ENCODE measurements around the gene SMOC2.
"Not testable (repeated sequence)": the region's sequence is repeated elsewhere in the genome, so short reads cannot be mapped to it uniquely, and the experiment has no call there.

SMOC2 gene

GRCh38 chr6:168609026-168609685 is 168.2 kb downstream of the SMOC2 start:
- DNase-seq: no peak

DNA sequence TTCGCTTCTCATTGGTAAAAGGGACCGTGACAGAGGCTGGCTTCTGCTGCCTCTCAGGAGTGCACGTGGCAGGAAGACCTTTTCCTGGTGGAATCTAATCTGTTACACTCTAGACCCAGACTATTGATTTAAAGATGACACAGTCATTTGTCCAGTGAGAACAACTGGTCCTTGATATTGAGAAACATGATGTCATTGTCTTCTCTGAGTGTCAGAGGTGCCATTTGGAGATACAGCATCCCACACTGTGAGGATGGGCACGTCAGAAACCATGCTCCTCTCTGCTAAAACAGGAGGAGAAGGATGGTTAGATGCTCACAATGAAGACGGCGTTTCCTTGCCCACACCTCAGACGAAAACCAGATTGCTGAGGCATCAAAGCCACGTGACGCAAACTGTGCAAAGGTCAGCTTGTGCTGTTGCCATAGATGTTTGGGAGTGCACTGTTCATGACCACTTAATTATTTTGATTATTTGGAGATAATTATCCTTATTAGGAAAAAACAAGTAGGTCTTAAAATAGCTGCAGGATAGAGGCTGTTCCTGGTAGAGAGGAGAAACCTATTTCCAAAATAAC is 169.0 kb downstream of the SMOC2 start:
- no peak for DNase-seq

DNA sequence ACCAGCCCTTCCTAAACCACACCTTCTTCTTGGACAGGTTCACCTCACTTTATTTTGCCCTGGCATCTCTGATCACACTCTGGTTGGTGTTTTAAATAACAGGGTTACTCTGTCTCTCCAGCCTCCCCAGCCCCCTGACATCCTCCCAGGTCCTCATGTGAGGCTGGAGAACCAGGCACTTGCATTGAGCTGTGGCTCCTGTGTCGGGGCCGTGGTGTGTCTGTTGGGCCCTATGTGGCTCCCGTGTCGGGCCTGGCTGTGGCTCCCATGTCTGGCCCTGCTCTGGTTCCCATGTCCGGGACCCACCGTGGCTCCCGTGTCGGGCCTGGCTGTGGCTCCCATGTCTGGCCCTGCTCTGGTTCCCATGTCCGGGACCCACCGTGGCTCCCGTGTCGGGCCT is 170.0 kb downstream of the SMOC2 start:
- DNase-seq: not testable (repeated sequence)

- DNase-seq: no peak
Measured at GRCh38 chr6:168611691-168612090, 170.7 kb downstream of the SMOC2 start.

- no peak for DNase-seq
Measured at GRCh38 chr6:168612586-168612985, 171.6 kb downstream of the SMOC2 start.

DNA sequence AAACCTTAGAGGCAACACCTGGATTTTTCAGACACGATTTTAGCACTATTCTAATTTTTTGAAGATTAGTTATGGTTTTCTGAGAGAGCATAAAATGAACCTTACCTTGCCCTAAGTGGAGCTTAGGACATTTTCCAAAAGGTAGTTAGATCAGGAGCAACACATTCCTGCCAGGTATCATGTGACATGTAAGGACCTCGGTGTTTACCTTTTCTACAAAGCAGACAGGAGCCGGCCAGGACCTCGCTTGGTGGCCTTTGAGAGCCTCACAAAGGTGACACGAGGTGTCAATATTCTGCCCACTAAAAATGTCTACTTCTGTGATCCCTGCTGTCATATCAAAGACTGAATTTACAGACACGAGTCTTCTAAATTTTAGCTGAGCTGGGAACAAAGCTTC is 174.9 kb downstream of the SMOC2 start:
- DNase-seq: no peak

DNA sequence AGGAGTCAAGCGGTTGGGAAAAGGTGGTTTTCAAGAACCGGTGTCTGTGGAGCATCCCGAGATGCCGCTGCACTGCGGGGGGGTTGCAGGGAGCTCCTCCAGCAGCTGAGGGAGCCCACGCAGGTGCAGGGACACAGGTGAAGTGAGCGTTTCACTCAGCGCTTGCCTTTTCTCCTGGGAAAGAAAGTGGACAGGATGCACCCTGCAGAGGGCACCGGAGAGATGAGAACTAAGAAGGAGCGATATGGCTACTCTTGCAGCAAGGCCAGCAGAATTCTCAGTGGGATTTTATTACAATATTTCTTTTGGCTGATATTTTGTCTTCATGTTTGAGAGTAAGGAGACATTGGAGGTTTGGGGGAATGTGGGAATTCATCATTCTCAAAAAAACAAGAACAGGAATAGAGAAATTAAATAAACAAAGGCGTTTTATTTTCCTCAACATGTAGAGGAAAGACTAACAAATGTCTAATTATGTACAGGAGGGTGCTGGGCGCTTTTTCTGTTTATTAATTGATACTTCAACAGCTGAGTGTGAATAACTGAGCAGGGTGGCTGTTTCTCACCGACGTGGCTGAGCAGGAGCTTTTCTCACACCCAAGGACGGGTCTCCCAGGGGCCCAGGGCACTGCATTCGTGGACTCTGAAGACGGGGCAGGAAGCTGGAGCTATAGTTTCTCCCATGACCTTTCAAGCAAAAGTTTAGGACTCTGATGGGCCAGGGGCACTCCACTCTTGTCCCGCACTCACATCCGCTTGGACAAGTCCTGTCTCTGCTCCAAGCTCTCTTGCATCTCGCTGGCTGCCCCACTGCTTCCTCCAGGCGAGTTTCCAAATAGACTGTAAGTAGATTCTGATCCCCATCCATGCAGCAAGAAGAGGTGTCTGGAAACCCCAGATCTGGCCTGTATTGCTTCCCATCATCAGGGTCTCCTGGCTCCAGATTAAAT is 176.1 kb downstream of the SMOC2 start:
- DNase-seq: no peak

DNA sequence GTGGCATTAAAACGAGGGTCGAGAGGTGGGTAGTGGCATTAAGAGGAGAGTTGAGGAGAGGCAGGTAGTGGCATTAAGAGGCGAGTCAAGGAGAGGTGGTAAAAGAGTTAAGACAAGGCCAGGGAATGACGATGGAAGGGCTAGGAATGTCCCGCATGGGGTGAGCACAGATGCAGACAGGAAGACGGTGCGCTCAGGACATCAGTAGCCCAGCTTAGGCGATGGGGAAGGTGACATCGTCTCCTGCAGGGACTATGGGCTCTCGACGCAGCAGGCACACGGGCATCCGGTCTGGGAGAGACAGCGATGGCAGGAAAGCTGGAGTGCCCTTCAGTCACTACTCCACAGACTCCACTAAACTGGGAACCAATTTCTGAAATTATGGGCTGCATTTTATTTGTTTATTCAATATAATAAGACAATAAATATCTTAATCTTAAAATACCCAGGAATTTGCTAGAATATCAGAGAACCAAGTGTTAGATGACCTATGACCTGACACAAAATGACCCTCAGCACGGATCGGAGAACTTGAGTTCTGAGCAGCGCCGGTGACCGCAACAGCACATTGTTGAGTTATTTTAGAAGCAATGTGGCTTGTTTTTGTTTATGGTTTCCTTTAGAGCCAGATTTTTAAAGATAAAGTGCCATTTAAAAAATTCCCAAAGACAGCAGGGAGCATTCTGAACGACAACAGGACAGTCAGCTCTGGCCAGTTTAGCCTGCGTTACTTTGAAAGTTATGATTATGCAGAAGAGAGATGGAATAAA is 177.7 kb downstream of the SMOC2 start:
- no peak for DNase-seq

DNA sequence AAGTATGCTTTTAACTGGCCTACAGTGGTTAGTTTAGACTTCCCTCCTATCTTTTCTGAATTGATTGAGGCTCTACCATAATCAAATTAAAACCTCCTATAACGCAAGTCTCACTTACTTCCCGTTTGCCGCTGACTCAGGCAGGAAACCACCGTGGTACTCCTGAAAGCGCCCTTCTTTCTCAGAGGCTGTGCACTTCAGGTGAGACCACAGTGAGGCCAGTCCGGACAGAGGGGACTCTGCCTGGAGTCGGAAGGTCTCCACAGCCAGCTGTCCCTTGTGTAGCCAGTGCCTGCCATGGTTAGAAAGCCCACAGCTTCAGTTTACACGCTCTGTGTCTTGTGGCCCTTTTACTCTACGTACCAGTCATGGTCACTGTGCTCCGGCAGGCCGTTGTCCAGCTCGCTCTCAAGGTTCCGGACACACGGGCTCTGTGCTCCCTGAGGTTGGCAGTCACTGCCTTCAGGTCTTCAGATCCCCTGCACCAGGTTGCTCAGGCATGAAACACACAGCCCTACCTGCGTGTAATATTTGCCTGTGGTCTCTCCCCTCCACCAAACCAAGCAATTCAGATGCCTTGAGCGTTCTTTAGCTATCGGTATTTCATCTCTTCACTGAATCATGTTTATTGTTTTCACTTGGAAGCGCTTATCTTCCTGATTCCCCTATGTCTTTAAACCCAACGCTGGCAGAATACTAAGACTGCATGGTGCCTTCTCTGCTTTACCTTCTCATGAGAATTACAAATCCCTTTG is 178.8 kb downstream of the SMOC2 start:
- no peak for DNase-seq

DNA sequence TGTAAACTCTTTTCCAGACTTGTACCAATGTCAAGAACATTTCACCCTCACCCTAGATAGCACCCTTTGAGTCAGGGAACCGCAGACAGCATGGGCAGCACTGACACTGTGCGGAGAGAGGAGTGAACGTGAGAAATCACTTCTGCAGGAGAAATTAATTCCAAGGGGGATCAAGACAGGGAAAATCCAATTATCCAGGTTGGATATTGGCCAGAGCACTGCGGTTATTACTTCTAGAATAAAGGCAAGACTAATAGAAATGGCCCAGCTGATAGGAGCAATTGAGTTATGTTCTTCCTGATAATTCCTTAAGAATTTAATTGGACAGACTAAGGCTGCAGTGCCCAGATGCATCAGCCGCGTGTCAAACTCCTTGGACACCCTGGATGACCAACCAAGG is 179.6 kb downstream of the SMOC2 start:
- no peak for DNase-seq

DNA sequence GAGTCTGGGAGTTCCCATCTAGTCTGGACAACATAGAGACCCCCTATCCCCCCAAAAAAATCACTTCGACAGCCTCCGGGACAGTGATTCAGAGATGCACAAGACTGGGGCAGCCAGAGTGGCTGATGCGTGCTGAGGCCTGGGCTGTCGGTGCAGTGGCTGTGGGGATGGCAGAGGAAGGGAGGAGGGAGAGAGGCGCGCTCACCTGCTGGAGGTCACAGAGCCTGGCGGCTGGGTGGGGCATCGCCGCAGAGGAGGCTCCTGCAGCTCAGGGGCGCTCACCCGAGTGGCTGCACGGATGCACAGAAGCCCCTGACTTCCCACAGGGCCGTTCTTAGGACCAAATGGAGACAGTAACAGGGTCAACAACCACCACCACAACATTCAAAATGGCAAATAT is 182.8 kb downstream of the SMOC2 start:
- DNase-seq: no peak

GRCh38 chr6:168624540-168624939 is 183.6 kb downstream of the SMOC2 start:
- no peak for DNase-seq

DNA sequence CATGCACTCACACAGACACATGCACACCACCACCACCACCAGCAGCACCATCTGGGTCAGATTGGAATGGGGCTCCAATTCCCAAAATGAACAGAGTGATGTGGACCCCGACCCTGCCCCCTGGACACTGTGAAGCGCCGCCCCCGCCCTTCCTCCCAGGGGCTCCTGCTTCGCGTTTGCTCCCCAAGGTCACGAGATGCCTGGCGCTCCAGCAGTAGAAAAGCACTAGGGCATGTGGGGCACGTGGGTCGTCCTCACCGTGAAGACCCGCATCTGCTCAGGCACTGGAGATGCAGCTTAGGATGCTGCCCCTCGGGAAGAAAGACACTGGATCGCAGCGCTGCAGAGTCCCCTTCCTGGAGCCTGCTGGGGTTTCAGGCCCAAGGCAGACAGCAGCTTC is 184.0 kb downstream of the SMOC2 start:
- DNase-seq: no peak

- no peak for DNase-seq
Measured at GRCh38 chr6:168625602-168626001, 184.6 kb downstream of the SMOC2 start.

- no peak for DNase-seq
Measured at GRCh38 chr6:168626046-168626602, 185.1 kb downstream of the SMOC2 start.

GRCh38 chr6:168627506-168628175 is 186.7 kb downstream of the SMOC2 start:
- DNase-seq: no peak

GRCh38 chr6:168628176-168628553 is 187.2 kb downstream of the SMOC2 start:
- DNase-seq: no peak

- DNase-seq: no peak
Measured at GRCh38 chr6:168628732-168629245, 187.8 kb downstream of the SMOC2 start.

DNA sequence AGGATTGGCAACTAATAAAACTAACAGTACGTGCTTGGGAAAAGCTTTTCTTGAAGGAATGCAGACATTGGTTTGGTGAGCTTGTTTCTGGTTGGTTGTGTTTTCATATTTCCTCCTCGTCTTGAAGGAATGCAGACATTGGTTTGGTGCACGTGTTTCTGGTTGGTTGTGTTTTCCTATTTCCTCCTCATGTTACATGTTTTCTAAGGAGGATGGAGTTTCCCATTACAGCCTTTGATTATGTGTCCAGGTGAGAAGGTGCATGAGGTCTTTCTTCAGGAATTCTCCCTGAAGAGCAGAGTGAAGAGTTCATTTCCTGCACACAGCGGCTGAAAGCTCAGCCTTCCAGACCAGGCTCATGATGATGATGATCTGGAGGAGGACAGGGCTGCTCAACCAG is 190.6 kb downstream of the SMOC2 start:
- DNase-seq: no peak

DNA sequence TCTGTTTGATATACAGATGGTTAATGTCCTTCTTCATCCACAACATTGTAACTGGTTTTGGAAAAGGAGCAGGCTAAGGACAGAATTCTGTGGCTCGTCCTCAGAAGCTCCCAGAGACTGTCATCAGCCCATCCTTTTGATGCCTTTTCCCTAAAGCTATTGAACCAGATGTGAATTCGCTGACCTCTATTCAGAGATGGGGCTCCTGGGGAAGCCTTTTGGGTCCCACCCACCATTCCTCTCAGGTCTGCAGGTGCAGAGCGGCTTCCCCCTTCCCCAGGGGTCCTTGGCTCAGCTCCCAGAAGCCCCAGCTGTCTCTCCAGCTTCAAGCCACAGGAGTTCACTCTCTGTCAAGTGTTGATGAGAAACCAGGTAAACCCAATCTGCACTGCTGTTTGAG is 191.7 kb downstream of the SMOC2 start:
- no peak for DNase-seq

Measured in NCI-H2081 treated with DMSO at 0.1 percent for 48 hours (cell line).